Immature natural killer cell (primary cell): ENCODE measurements around the gene PRLHR. TPM values are rescaled to one million over a fixed set of nuclear protein-coding genes. Genes with fewer than 3 reads are reported as not detected.
A peak's percentile ranks its signal among the peaks of the same experiment; 100 is the strongest.

Experiments used
- DNase-seq, 3 donors: peaks; one replicate each; pipeline ENCODE4 v3.0.0; 2022; ENCODE audit warnings: mixed read lengths in 1 of 3
- H3K27ac Mint-ChIP-seq, 6 donors: one replicate each; pipeline ENCODE4 v1.8.0; 2020; ENCODE audit warnings: mixed read lengths in 6 of 6, mild to moderate bottlenecking in 5 of 6, inconsistent platforms in 4 of 6, moderate library complexity in 3 of 6
- H3K27me3 Mint-ChIP-seq, 3 donors: one replicate each; pipeline ENCODE4 v1.8.0; 2020 to 2021; ENCODE audit warnings: low read depth in 3 of 3, mild to moderate bottlenecking in 3 of 3, mixed read lengths in 3 of 3, moderate library complexity in 3 of 3, inconsistent platforms in 1 of 3
- H3K36me3 Mint-ChIP-seq, 3 donors: one replicate each; pipeline ENCODE4 v1.8.0; 2020; ENCODE audit warnings: mixed read lengths in 3 of 3, inconsistent platforms in 2 of 3, mild to moderate bottlenecking in 2 of 3
- H3K4me1 Mint-ChIP-seq, 2 donors: one replicate each; pipeline ENCODE4 v1.8.0; 2020; ENCODE audit warnings: inconsistent platforms in 2 of 2, mild to moderate bottlenecking in 2 of 2, mixed read lengths in 2 of 2, moderate library complexity in 1 of 2
- H3K4me3 Mint-ChIP-seq, 5 donors: one replicate each; pipeline ENCODE4 v1.8.0; 2020; ENCODE audit warnings: mild to moderate bottlenecking in 5 of 5, mixed read lengths in 5 of 5, inconsistent platforms in 3 of 5, moderate library complexity in 3 of 5
- H3K9me3 Mint-ChIP-seq, 6 donors: one replicate each; pipeline ENCODE4 v1.8.0; 2020; ENCODE audit warnings: mild to moderate bottlenecking in 6 of 6, mixed read lengths in 6 of 6, inconsistent platforms in 4 of 6, moderate library complexity in 3 of 6
- polyA plus RNA-seq, 3 donors: library from polyadenylated mRNA; unstranded; fragments of 300-500 nt; fragmentation: Illumina TruSeq; gene quantifications; one replicate each; pipeline ENCODE4 v1.2.3, GENCODE V29; 2021

Gene PRLHR
- polyA plus RNA-seq, 3 donors from 2014 or later = not detected

GRCh38 chr10:118582511-118582910, 12.9 kb downstream of the PRLHR start:
- Mint-ChIP-seq H3K27ac (no peak overlapping the region), H3K9me3 (no peaks in the 10 kb centered on the region), H3K4me3 (no peak overlapping the region), H3K36me3 (no peaks in the 10 kb centered on the region), H3K4me1 (no peaks in the 10 kb centered on the region), H3K27me3 (peaks cover 2 to 14% (median 4%) of the 10 kb centered on the region in 3 donors)
- DNase-seq = no peak

- H3K9me3 Mint-ChIP-seq = no peaks in the 10 kb centered on the region
- no peak overlapping the region for H3K4me3 Mint-ChIP-seq
- no peak for DNase-seq
- no peaks in the 10 kb centered on the region for H3K36me3 Mint-ChIP-seq
- no peaks in the 10 kb centered on the region for H3K4me1 Mint-ChIP-seq
- peaks cover 2 to 9% (median 4%) of the 10 kb centered on the region in 3 donors for H3K27me3 Mint-ChIP-seq
- H3K27ac Mint-ChIP-seq = no peak overlapping the region
Observed at GRCh38 chr10:118581340-118581739, 14.1 kb downstream of the PRLHR start.

- no peak overlapping the region for H3K4me3 Mint-ChIP-seq
- DNase-seq = no peak
- no peaks in the 10 kb centered on the region for H3K4me1 Mint-ChIP-seq
- H3K27me3 Mint-ChIP-seq = peaks cover 2 to 11% (median 4%) of the 10 kb centered on the region in 3 donors
- no peaks in the 10 kb centered on the region for H3K36me3 Mint-ChIP-seq
- no peak overlapping the region for H3K27ac Mint-ChIP-seq
- no peaks in the 10 kb centered on the region for H3K9me3 Mint-ChIP-seq
Observed at GRCh38 chr10:118580702-118581101, 14.7 kb downstream of the PRLHR start.

GRCh38 chr10:118573512-118573911, 21.9 kb downstream of the PRLHR start:
- Mint-ChIP-seq H3K4me3 (no peak overlapping the region), H3K9me3 (no peaks in the 10 kb centered on the region), H3K36me3 (no peaks in the 10 kb centered on the region), H3K27ac (no peak overlapping the region), H3K27me3 (peaks cover 0 to 7% (median 3%) of the 10 kb centered on the region in 3 donors), H3K4me1 (no peaks in the 10 kb centered on the region)
- DNase-seq = no peak

GRCh38 chr10:118572256-118573041, 23.0 kb downstream of the PRLHR start:
- no peaks in the 10 kb centered on the region for H3K4me1 Mint-ChIP-seq
- peaks cover 0 to 4% (median 3%) of the 10 kb centered on the region in 3 donors for H3K27me3 Mint-ChIP-seq
- no peaks in the 10 kb centered on the region for H3K36me3 Mint-ChIP-seq
- DNase-seq = no peak
- no peak overlapping the region for H3K27ac Mint-ChIP-seq
- no peak overlapping the region for H3K4me3 Mint-ChIP-seq
- H3K9me3 Mint-ChIP-seq = no peaks in the 10 kb centered on the region

GRCh38 chr10:118571123-118571522, 24.3 kb downstream of the PRLHR start:
- H3K27me3 Mint-ChIP-seq = peaks cover 0 to 4% (median 3%) of the 10 kb centered on the region in 3 donors
- no peaks in the 10 kb centered on the region for H3K4me1 Mint-ChIP-seq
- H3K4me3 Mint-ChIP-seq = no peak overlapping the region
- H3K9me3 Mint-ChIP-seq = no peaks in the 10 kb centered on the region
- H3K36me3 Mint-ChIP-seq = no peaks in the 10 kb centered on the region
- no peak for DNase-seq
- no peak overlapping the region for H3K27ac Mint-ChIP-seq

GRCh38 chr10:118570591-118570990, 24.9 kb downstream of the PRLHR start:
- H3K4me3 Mint-ChIP-seq = no peak overlapping the region
- peaks cover under 1 to 4% (median 1%) of the 10 kb centered on the region in 3 donors for H3K27me3 Mint-ChIP-seq
- no peak overlapping the region for H3K27ac Mint-ChIP-seq
- no peaks in the 10 kb centered on the region for H3K4me1 Mint-ChIP-seq
- H3K9me3 Mint-ChIP-seq = no peaks in the 10 kb centered on the region
- no peak for DNase-seq
- H3K36me3 Mint-ChIP-seq = no peaks in the 10 kb centered on the region

GRCh38 chr10:118569882-118570252, 25.6 kb downstream of the PRLHR start:
- H3K36me3 Mint-ChIP-seq = no peaks in the 10 kb centered on the region
- H3K9me3 Mint-ChIP-seq = no peaks in the 10 kb centered on the region
- no peaks in the 10 kb centered on the region for H3K4me1 Mint-ChIP-seq
- no peak overlapping the region for H3K4me3 Mint-ChIP-seq
- no peak overlapping the region for H3K27ac Mint-ChIP-seq
- no peak for DNase-seq
- H3K27me3 Mint-ChIP-seq = peaks cover 0 to 4% (median 2%) of the 10 kb centered on the region in 3 donors

GRCh38 chr10:118569241-118569881, 26.1 kb downstream of the PRLHR start:
- Mint-ChIP-seq H3K27ac (no peak overlapping the region), H3K27me3 (peaks cover 0 to 4% (median 2%) of the 10 kb centered on the region in 3 donors), H3K9me3 (no peaks in the 10 kb centered on the region), H3K4me1 (no peaks in the 10 kb centered on the region), H3K4me3 (no peak overlapping the region), H3K36me3 (no peaks in the 10 kb centered on the region)
- DNase-seq = no peak

GRCh38 chr10:118568327-118568848, 27.1 kb downstream of the PRLHR start:
- peak; percentile 35 to 57 (median 44) for DNase-seq
- Mint-ChIP-seq H3K36me3 (no peaks in the 10 kb centered on the region), H3K4me3 (no peak overlapping the region), H3K4me1 (no peaks in the 10 kb centered on the region), H3K9me3 (no peaks in the 10 kb centered on the region), H3K27ac (no peak overlapping the region), H3K27me3 (peaks cover 0 to 4% (median 2%) of the 10 kb centered on the region in 3 donors)

GRCh38 chr10:118567701-118568248, 27.7 kb downstream of the PRLHR start:
- no peak for DNase-seq
- Mint-ChIP-seq H3K36me3 (no peaks in the 10 kb centered on the region), H3K9me3 (no peaks in the 10 kb centered on the region), H3K27ac (no peak overlapping the region), H3K4me1 (no peaks in the 10 kb centered on the region), H3K4me3 (no peak overlapping the region), H3K27me3 (peaks cover 0 to 4% (median 2%) of the 10 kb centered on the region in 3 donors)

GRCh38 chr10:118566911-118567310, 28.5 kb downstream of the PRLHR start:
- Mint-ChIP-seq H3K9me3 (no peaks in the 10 kb centered on the region), H3K27ac (peak overlapping the region in 1 of 6 donors; percentile 11), H3K36me3 (no peaks in the 10 kb centered on the region), H3K27me3 (peaks cover 0 to 2% (median 2%) of the 10 kb centered on the region in 3 donors), H3K4me3 (no peak overlapping the region), H3K4me1 (no peaks in the 10 kb centered on the region)
- DNase-seq = no peak

GRCh38 chr10:118565301-118566075, 30.0 kb downstream of the PRLHR start:
- H3K4me3 Mint-ChIP-seq = no peak overlapping the region
- DNase-seq = no peak

More at GRCh38 chr10:118565301-118566075, 30.0 kb downstream of the PRLHR start:
- H3K27ac Mint-ChIP-seq = no peak overlapping the region
- H3K9me3 Mint-ChIP-seq = no peaks in the 10 kb centered on the region
- H3K4me1 Mint-ChIP-seq = no peaks in the 10 kb centered on the region
- H3K36me3 Mint-ChIP-seq = no peaks in the 10 kb centered on the region
- H3K27me3 Mint-ChIP-seq = peaks cover 2 to 5% (median 4%) of the 10 kb centered on the region in 3 donors
